HepG2 (cell line): ENCODE data around the gene OR8B3. TPM values are rescaled to one million over a fixed set of nuclear protein-coding genes. Genes with fewer than 3 reads are reported as not detected.

Experiments used
- ADNP ChIP-seq: sonication (generic); formaldehyde crosslinking; IDR thresholded peaks from 2 replicates; pipeline ENCODE4 v1.4.0; 2020; ENCODE audit warnings: missing genetic modification reagents
- CC2D1A ChIP-seq: sonication (generic); formaldehyde crosslinking; IDR thresholded peaks from 2 replicates; pipeline ENCODE4 v1.8.1; 2023; ENCODE audit warnings: mild to moderate bottlenecking, missing genetic modification reagents
- KLF6 ChIP-seq: IDR thresholded peaks from 2 replicates; pipeline ENCODE4 v1.8.0; 2016; ENCODE audit warnings: missing biosample characterization, missing genetic modification reagents
- SMYD3 ChIP-seq: sonication (generic); formaldehyde crosslinking; IDR thresholded peaks from 2 replicates; pipeline ENCODE4 v1.8.1; 2023; ENCODE audit warnings: mild to moderate bottlenecking, missing genetic modification reagents
- ZNF12 ChIP-seq: sonication (generic); formaldehyde crosslinking; IDR thresholded peaks from 2 replicates; pipeline ENCODE4 v1.5.0; 2020; ENCODE audit warnings: missing genetic modification reagents
- ZNF414 ChIP-seq: sonication (generic); formaldehyde crosslinking; IDR thresholded peaks from 2 replicates; pipeline ENCODE4 v1.5.0; 2020; ENCODE audit warnings: missing genetic modification reagents
- ZNF552 ChIP-seq: sonication (generic); formaldehyde crosslinking; IDR thresholded peaks from 2 replicates; pipeline ENCODE4 v1.9.0; 2022; ENCODE audit warnings: missing genetic modification reagents, mild to moderate bottlenecking, borderline replicate concordance
- polyA plus RNA-seq, 8 experiments: library from polyadenylated mRNA; depleted of rRNA in 3 of 8; stranded (reverse) in 7 of 8; unstranded in 1 of 8; fragments of >200 nt; fragmentation: Illumina TruSeq in 4 of 8; extraction: Trizol in 4 of 8; gene quantifications; 2 replicates each; pipeline versions ENCODE4 v1.2.1 to v1.2.3, GENCODE V29; 2011 to 2016; ENCODE audit warnings: low read depth in 4 of 8, missing spikeins in 1 of 8, mixed read lengths in 1 of 8; ENCODE audit not compliant: insufficient read depth in 1 of 8
- total RNA-seq, 5 experiments: library from RNA; depleted of rRNA; stranded (reverse); fragments of >200 nt; fragmentation: Illumina TruSeq; extraction: Trizol; gene quantifications; 2 replicates each; pipeline ENCODE4 v1.2.3, GENCODE V29; 2016; ENCODE audit warnings: low read depth in 1 of 5

Gene OR8B3
- total and polyA plus RNA-seq, 2 of the 13 experiments (the other 11 are each of a cell fraction or from before 2014, with no cell fraction given) = not detected

- TF ChIP-seq ZNF414 (CRISPR knock-in tag) (no peak), ZNF12 (CRISPR knock-in tag) (no peak), ZNF552 (CRISPR knock-in tag) (no peak), SMYD3 (CRISPR knock-in tag) (no peak), CC2D1A (no peak), KLF6 (CRISPR knock-in tag) (no peak), ADNP (CRISPR knock-in tag) (no peak)
These were observed 52.4 kb downstream of the OR8B3 start (continued) for GRCh38 chr11:124346311-124346955.

Other genes with a start within 250 kb of the OR8B3 start
- not detected in 2 replicates for gene OR10D3, start 215.7 kb downstream of the OR8B3 start, total RNA-seq (2016; rRNA removed; fragmentation: Illumina TruSeq; extraction: Trizol)
- not detected in 2 replicates for gene OR10D3, start 215.7 kb downstream of the OR8B3 start, polyA plus RNA-seq (2011; rRNA removed)
- not detected in 2 replicates for gene OR8G1, start 157.9 kb downstream of the OR8B3 start, total RNA-seq (2016; rRNA removed; fragmentation: Illumina TruSeq; extraction: Trizol)
- gene OR8G1, start 157.9 kb downstream of the OR8B3 start, polyA plus RNA-seq (2011; rRNA removed) = not detected in 2 replicates
- gene OR8G5, start 142.6 kb downstream of the OR8B3 start, total RNA-seq (2016; rRNA removed; fragmentation: Illumina TruSeq; extraction: Trizol) = not detected in 2 replicates
- gene OR8G5, start 142.6 kb downstream of the OR8B3 start, polyA plus RNA-seq (2011; rRNA removed) = not detected in 2 replicates
- gene OR8D1, start 85.1 kb downstream of the OR8B3 start, total RNA-seq (2016; rRNA removed; fragmentation: Illumina TruSeq; extraction: Trizol) = not detected in 2 replicates
- gene OR8D1, start 85.1 kb downstream of the OR8B3 start, polyA plus RNA-seq (2011; rRNA removed) = not detected in 2 replicates
- not detected in 2 replicates for gene OR8D2, start 78.8 kb downstream of the OR8B3 start, total RNA-seq (2016; rRNA removed; fragmentation: Illumina TruSeq; extraction: Trizol)
- gene OR8D2, start 78.8 kb downstream of the OR8B3 start, polyA plus RNA-seq (2011; rRNA removed) = not detected in 2 replicates
- not detected in 2 replicates for gene OR8B2, start 14.5 kb downstream of the OR8B3 start, total RNA-seq (2016; rRNA removed; fragmentation: Illumina TruSeq; extraction: Trizol)
- gene OR8B2, start 14.5 kb downstream of the OR8B3 start, polyA plus RNA-seq (2011; rRNA removed) = not detected in 2 replicates
- gene OR8B4, start 25.8 kb upstream of the OR8B3 start, total RNA-seq (2016; rRNA removed; fragmentation: Illumina TruSeq; extraction: Trizol) = not detected in 2 replicates
- gene OR8B4, start 25.8 kb upstream of the OR8B3 start, polyA plus RNA-seq (2011; rRNA removed) = not detected in 2 replicates
- gene OR8B8, start 46.7 kb upstream of the OR8B3 start, total RNA-seq (2016; rRNA removed; fragmentation: Illumina TruSeq; extraction: Trizol) = not detected in 2 replicates
- not detected in 2 replicates for gene OR8B8, start 46.7 kb upstream of the OR8B3 start, polyA plus RNA-seq (2011; rRNA removed)
- gene OR8B12, start 144.6 kb upstream of the OR8B3 start, total RNA-seq (2016; rRNA removed; fragmentation: Illumina TruSeq; extraction: Trizol) = not detected in 2 replicates
- gene OR8B12, start 144.6 kb upstream of the OR8B3 start, polyA plus RNA-seq (2011; rRNA removed) = not detected in 2 replicates
- not detected in 2 replicates for gene OR8A1, start 171.0 kb upstream of the OR8B3 start, total RNA-seq (2016; rRNA removed; fragmentation: Illumina TruSeq; extraction: Trizol)
- gene OR8A1, start 171.0 kb upstream of the OR8B3 start, polyA plus RNA-seq (2011; rRNA removed) = not detected in 2 replicates
- gene PANX3, start 212.4 kb upstream of the OR8B3 start, total RNA-seq (2016; rRNA removed; fragmentation: Illumina TruSeq; extraction: Trizol) = not detected in 2 replicates
- not detected in 2 replicates for gene PANX3, start 212.4 kb upstream of the OR8B3 start, polyA plus RNA-seq (2011; rRNA removed)
- 20.3 and 21.7 TPM in 2 replicates for gene TBRG1, start 223.8 kb upstream of the OR8B3 start, total RNA-seq (2016; rRNA removed; fragmentation: Illumina TruSeq; extraction: Trizol)
- gene TBRG1, start 223.8 kb upstream of the OR8B3 start, polyA plus RNA-seq (2011; rRNA removed) = 25.6 and 28.9 TPM in 2 replicates